ENCODE data around the gene MYH1.
"Not testable (repeated sequence)": the region's sequence is repeated elsewhere in the genome, so short reads cannot be mapped to it uniquely, and the experiment has no call there.

MYH1 gene

DNA sequence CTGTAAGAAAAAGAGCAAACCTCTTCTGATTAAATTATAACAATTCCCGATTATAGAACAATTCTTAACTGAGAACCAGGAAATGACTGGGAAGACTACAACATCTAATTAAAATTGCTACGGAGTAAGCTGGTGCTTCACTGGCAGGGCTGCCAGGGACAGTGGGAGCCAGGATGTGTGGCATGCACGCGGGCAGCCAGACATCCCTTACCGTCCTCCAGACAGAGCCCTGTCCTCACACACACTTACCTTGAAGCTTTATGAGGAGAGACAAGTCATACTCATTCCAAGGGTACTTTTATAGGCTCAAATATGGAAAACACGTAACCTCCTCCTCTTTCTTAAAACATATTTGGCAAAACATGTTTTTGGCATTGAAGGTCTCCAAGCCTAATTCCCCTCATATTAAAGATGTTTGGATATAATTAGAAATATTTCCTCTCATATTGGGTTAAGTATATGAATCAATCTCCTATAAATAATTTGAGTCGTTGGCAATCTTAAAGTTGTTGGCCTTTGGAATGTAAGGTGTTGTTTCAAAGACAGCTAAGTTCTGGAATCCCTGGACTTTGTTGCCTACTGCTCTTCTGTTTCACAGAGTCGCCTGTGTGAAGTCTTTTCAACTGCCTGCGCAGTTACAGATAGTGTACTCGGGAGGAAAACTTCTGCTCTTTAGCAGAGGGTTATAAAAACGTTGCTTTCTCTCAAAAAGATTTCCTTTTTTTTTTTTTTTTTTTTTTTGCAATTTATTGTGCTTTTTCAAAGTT, at the start of gene MYH1:
TSS of gene MYH1 (minus strand) at position 272 of the 767 bp plus-strand sequence. CDS start 1,900 bp downstream, outside the sequence.
- DNase-seq: no peak

DNA sequence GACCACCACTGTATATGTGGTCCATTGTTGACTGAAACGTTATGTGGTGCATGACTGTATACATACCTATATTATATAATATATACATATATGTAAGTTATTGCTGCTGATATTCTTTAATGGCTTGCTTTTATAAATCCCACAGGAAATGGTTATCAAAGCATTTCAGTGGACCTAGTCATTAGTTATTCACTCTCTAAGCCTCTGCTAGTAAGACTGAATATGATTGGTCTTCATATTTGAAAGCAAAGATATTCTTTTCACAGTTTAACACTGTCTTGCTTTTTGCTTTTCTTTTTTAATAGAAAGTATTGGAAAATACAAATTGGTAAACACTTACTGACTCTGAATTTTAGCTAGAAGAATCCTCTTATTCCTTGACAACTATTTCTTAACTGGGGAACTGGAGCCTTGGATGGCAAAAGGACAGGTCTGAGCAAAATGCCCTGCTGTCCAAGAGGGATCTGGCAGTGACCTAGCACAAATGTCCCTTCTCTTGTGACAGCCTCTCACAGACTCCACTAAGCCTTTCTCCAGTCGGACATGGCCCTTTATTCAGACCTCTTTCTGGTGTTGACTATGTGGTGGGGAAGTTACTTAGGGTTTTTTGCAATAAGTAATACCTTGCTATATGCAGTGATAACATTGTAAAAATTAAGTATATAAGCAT, 45.8 kb upstream of the MYH1 start:
- no peak for DNase-seq

DNA sequence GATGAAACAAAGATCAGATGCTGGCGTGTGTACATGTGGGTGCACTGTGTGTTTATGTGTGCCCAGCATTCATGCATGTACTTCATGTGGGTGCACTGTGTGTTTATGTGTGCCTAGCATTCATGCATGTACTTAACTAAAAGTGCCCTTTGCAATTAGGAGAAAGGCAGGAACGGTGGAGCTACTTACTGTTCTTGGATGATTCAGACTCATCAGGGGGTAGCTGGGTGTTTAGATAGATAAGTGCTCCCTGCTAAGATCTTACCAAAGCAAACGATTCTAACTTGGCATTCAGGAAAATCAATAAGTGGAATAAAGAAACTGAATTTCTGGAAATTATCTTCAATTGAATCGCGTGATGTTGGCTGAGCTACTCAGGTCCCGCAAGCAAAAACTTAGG, 39.7 kb upstream of the MYH1 start:
- no peak for DNase-seq

DNA sequence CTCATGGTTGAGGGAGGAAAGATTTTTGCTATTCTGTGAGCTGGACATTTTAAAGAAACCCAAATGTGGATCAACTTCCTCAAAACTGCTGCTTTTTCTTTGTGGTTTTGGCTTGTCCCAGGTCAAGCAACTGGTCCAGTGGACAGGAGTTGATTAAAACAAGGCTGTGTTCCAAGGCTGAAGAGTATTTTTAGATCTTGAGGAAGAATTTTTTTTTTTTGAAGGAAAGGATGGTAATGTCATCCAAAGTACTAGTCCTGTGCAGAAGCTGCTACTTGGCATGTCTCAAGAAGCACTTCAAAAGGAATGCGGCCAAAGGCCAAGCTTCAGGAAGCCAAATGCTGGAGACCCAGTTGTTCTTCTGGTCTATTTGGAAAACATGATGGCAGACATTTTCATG, 39.1 kb upstream of the MYH1 start:
- DNase-seq: no peak

DNA sequence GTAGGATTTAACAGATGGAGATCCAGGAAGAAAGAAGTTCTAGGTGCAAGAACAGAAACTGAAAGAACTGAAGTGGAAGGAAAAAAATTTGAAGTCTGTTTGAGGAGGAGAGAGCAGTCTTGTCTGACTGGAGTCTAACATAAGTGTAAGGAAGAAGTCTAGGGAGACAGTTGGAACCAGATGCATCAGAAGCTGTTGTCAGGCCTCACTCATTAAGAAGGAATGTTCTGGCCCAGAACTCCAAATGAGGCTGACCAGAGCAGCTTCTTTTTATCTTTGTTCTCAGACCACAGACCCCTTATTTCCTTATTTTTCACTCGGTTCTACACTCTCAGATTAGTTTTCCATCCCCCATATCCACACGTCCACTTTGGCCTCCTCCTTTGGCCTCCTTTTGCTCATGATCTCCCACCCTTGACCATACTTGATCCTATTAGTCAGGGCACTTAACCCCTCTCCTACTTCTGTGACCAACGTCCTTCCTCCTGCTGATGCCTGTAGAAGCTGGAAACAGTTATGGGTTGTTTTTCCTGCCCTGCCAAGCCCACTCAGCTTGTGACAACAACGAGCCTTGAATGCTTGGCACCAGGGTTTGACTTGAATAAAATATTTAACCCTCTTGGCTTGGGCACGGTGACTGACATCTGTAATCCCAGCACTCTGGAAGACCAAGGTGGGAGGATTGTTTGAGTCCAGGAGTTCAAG, 38.1 kb upstream of the MYH1 start:
- no peak for DNase-seq

DNA sequence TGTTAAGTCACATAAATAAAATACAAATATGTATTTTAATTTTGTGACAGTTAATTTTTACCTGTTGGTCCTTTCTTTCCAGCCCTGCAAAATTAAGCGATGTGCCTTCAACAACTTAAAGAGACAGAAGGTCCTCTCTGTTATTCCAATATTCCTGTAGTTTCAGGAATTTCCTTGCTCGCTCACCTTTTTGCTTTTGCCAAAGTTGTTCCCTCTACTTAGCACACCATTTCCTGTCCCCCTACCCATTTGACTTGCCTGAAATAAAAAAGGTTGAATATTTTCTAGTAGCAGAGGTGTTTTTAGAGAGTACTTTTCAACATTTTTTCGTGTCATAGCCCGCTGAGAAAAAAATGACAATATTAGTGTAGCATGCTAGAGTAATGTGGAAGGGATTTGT, 31.7 kb upstream of the MYH1 start:
- no peak for DNase-seq

DNA sequence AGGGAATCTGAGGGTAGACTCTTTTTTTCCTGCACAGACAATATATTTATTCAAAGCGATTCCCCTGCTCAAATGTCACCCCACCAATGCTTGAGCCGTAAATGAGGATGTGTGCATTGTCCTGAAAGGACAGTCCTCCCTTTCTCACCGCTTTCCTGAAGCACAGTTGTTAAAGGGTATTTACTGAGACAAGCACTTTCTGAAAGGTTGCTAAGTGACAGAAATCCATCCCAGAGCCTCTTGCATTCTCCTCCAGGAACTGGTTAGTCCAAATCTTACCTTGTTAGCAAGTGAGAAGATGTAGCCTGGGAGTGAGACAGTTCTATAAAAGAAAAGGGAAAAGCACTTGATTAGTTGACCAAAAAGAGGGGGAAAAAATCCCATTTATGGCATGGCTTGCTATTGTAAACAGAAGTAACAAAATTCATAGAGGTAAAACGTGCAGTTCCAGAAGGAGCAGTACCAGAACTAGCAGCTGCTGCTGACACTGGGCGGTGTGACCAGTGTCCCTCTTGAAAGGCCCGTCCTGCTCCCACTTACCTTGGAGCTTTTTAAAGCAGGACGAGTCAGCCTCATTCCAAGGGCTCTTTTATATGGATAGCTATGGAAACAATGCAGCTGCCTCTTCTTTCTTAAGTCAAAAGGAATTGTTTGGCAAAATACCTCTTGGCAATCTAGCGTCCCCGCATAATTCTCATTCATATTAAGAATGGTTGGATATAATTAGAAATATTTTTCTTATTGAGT, 30.9 kb upstream of the MYH1 start, which contains the start of gene MYH2:
TSS of gene MYH2 (minus strand) at position 563 of the 747 bp plus-strand sequence. CDS start 1,738 bp downstream, outside the sequence.
- no peak for DNase-seq

DNA sequence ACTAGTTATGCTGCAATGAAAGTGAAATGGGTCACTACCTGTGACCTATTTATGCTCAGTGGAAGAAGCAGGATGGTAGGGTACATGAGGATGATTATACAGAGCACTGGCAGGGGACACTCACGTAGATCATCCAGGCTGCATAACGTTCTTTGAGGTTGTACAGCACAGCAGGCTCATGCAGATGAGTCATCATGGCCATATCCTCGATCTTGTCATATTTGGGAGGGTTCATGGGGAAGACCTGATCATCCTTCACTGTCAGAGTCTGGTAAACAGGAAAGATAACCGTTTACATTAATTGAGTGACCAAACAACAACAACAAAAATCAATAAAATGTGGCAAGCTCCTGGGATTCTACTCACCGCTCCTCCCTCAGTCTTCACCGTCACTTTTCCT, 29.0 kb upstream of the MYH1 start:
- no peak for DNase-seq

DNA sequence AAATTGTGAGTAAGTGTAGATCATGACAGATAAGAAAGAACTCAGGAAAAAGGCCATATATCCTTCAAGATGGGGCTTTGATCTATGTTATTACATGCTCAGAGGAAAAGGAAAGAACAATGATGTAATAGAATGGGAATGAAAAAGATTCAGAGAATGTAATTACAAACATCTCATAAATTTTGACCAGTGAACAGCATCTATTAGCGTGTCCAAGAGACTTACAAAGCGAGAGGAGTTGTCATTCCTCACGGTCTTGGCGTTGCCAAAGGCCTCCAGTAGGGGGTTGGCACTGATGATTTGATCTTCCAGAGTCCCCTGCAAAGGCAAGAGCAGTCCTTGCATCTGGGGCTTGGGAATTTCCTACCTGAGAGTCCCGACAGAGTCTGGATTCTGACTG, 25.1 kb upstream of the MYH1 start:
- DNase-seq: not testable (repeated sequence)

DNA sequence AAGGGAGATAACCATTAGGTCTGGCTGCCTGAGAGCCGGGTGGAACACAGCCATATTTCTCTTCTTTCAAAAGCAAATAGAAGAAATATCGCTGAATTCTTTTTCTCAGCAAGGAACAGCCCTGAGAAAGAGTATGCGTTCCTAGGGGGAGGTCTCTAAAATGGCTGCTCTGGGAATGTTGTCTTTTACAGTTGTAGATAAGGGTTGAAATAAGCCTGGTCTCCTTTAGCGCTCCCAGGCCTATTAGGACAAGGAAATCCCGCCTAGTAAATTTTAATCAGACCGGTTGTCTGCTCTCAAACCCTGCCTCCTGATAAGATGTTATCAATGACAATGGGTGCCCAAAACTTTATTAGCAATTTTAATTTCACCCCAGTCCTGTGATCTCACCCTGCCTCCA, 22.8 kb upstream of the MYH1 start:
- not testable (repeated sequence) for DNase-seq

DNA sequence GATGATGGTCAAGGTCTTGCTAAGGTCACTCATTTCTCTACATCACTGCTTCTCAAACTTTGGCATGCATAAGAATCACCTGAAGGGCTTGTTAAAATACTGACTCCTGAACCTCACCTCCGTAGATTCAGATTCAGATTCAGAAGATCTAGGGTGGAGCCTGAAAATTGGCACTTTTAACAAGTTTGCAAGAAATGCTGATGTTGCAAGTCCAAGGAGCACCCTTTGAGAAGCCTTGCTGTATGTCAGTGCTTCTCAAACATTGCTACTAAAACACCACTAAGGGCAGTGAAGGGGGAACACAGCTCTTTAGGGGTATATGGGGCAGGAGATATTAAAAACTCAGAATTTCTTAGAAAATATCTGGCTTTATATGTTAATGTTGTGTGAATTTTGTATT, 13.7 kb upstream of the MYH1 start:
- no peak for DNase-seq

DNA sequence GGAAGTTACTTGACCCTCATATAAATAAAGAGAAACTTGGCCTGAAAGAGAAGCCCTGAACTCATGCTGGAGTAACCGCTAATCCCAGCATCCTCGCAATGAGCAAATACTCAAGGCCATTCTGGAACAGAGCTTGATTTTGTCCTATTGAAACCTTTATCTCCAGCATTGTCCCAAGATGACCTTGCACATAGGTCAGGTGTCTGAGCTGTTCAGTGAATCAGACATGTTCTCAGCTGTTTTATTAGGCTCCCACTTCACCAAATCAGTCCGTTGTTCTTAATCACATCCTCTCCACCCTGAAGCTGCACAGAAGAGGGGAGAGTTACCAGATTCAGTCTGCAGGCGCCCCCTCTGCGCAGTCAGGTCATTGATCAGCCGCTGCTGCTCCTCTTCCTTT, 9.1 kb upstream of the MYH1 start:
- DNase-seq: no peak

DNA sequence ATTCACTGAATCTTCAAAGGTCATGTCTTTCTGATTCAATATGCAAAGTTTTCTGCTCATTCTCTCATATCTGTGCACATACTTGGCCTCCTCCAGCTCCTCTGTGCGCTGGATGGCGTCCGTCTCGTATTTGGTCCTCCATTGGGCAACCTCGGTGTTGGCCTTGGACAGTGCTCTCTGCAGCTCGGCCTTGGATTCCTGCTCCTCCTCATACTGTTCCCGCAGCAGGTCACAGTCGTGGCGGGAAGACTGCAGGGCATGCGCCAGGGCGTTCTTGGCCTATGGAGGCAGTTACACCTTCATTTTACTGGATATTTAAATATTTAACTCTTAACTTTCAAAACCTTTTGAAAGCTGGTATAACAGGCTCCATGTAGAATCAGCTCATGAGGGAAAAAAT, 8.2 kb upstream of the MYH1 start:
- DNase-seq: no peak

DNA sequence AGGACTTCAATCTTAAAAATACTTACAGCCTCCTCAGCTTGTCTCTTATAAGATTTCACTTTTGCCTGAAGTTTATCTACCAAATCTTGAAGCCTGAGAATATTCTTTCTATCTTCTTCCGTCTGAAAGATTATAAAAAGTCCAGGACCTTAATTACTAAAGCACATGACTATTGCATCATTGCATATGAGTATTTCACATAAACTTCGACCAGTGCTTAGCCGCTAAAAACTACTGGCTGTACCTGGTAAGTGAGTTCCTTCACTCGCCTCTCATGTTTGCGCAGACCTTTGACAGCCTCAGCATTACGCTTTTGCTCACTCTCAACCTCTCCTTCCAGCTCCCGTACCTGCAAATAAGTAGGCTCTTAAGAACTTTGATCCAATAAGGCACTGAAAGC, 4.7 kb upstream of the MYH1 start:
- DNase-seq: no peak

DNA sequence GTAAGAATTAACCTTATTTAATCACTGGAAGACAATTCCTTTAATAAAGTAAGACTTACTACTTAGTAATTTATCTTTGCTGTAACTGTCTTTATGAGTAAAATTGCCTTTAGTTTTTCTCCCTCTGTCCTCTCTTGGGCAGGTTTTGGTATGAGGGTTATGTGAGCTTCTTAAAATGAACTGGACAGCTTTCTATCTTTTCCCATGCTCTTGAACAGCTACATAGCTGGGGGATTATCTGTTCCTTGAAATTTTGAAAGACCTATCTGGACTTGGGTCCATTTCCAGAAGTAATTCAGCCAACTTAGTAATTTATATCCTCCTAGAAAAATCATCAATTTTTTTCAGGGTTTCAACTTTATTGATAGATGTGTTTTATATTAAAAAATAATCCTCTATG, 3.6 kb upstream of the MYH1 start:
- DNase-seq: no peak

DNA sequence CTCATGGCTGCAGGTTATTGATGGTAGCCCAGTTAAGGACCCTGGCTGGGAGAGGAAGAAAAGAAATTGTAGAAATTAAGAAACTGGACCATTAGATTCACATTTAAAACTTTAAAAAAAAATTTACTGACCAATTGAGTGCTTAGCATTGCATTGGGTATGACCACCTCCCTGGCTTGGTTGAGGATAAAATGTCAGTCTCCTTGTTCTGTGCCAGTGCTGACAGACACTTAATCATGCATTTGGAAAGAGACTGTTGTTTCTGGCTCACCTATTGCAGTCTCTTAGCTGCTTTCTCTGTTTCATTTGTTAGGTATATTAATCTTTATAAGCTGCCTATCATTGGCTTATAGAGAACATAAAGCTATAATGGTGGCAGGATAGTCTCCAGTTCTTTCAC, 1.7 kb downstream of the MYH1 start:
- DNase-seq: no peak

DNA sequence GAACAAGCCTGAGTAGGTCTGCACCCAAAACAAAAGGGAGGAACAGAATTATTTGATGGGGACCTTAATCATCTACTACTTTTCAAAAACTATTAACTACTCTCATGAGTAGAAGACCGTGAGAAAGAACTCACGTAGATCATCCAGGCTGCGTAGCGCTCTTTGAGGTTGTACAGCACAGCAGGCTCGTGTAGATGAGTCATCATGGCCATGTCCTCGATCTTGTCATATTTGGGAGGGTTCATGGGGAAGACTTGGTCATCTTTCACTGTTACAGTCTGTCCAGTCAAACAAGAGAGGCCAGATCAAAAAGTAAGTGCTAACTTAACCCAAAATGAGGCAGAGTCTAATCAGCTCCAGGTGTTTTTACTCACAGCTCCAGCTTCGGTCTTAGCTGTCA, 2.3 kb downstream of the MYH1 start:
- DNase-seq: no peak

DNA sequence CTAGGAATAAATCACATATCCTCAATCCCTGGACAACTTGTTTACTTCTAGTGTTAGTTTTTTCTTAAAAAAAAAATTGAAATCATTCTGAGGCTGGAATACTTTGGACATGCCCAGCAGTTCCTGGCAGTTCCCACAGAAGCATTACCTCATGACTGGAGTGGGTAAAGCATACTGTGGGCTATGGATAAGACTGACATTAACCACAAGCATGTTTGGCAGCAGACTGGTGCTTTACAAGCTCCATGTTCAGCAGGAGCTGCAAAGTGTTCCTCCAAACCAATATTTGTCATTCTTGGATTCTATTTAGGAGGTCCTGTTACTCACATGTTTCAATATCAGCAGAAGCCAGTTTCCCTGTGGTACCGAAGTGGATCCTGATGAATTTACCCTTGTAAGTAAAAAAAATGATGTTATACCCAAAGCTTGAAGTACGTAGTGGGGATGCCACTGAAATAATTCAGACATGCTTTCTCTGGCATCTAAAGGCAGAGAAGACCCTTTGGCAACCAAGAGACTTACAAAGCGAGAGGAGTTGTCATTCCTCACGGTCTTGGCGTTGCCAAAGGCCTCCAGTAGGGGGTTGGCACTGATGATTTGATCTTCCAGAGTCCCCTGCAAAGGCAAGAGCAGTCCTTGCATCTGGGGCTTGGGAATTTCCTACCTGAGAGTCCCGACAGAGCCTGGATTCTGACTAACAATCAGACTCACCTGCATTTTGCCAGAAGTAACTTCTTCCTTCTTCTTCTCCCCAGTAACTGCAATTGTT, 4.9 kb downstream of the MYH1 start:
- DNase-seq: no peak

DNA sequence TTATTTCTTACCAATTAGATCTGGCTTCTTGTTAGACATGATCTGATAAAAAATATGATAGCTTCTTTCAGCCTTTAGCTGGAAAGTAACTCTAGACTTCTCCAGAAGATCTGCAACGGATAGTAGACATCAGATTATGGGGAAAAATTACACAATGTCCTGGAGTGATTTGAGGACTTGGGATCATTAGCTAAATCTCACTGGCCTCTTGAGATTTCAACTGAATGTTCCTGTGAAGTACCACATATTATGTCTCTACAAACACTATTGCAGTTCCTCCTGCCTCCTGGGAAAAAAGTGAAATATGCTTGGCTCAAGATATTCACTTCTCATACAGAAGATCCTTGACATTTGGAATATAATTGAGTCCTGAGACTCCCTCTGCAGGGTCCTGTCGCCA, 5.5 kb downstream of the MYH1 start:
- no peak for DNase-seq

DNA sequence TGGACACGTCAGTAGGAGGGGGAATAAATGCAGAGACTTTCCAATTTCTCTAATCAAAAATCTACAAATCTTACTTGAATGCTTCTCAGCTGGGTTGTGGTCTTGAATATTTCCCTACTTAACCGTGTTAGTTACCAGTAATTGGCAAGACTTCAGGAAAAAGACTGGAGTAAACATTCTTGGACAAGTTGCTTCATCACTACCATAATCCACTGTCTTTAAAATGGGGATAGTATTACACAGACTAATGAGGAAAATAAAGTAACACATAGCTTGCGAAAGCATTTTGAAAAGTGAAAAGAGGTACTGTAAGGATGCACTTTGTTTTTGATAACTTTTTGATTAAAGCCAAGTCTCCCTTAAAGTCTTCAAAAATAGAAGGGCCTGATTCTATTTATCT, 18.4 kb downstream of the MYH1 start:
- DNase-seq: no peak

DNA sequence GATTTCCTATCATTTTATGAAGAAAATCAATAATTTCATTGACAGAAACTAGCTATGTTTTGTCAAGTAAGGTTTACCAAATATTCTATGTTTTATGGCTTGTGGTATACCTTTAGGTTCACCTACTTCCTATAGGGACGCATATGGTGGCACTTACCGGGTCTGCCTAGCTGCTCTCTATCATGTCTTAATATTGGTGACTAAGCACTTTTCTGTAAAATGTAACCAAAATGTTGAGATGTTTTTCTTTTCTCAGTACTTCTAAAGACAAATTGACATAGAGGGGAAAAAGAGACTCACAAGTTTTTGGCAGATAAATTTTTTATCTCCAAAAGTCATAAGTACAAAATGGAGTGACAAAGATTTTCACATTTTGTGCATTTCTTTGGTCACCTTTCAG, 26.3 kb downstream of the MYH1 start:
- DNase-seq: no peak

DNA sequence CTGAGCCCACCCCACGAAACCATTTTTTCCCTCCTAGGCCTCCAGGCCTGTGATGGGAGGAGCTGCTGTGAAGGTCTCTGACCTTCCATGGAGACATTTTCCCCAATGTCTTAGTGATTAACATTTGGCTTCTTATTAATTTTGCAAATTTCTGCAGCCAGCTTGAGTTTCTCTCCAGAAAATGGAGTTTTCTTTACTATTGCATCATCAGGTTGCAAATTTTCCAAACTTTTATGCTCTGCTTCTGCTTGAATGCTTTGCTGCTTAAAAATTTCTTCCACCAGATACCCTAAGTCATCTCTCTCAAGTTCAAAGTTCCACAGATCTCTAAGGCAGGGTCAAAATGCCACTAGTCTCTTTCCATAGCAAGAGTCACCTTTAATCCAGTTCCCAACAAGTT, 36.1 kb downstream of the MYH1 start:
- no peak for DNase-seq

Measured in activated T-cell treated with anti-CD3 and anti-CD28 coated beads, Interleukin-2, amount 50 U/mL, for 48 hours (primary cell).